Hematopoietic multipotent progenitor cell treated with erythropoietin and hydrocortisone succinate and interleukin-3 and kit ligand, for 8 days (in vitro differentiated cells): Measurements from ENCODE around the gene PRUNE2.

ENCODE experiments used
- DNase-seq: peaks from one replicate; pipeline ENCODE4 v3.0.0-alpha.2; 2015

Gene PRUNE2

GRCh38 chr9:76654051-76654461 lies 251.9 kb downstream of the PRUNE2 start:
- DNase-seq: no peak

GRCh38 chr9:76652894-76653293 lies 253.0 kb downstream of the PRUNE2 start:
- DNase-seq: peak; percentile 47

- DNase-seq: no peak
These were observed 254.7 kb downstream of the PRUNE2 start for GRCh38 chr9:76651119-76651705.

GRCh38 chr9:76650692-76651091 lies 255.2 kb downstream of the PRUNE2 start:
- DNase-seq: no peak

- DNase-seq: no peak
These were observed 256.0 kb downstream of the PRUNE2 start for GRCh38 chr9:76649894-76650293.

- peak; percentile 68 for DNase-seq
These were observed 259.7 kb downstream of the PRUNE2 start for GRCh38 chr9:76646249-76646648.

- no peak for DNase-seq
These were observed 261.2 kb downstream of the PRUNE2 start for GRCh38 chr9:76644647-76645250.

GRCh38 chr9:76644171-76644570 lies 261.7 kb downstream of the PRUNE2 start:
- DNase-seq: no peak

- no peak for DNase-seq
These were observed 262.4 kb downstream of the PRUNE2 start for GRCh38 chr9:76643399-76644117.

- no peak for DNase-seq
These were observed 263.2 kb downstream of the PRUNE2 start for GRCh38 chr9:76642701-76643209.

GRCh38 chr9:76642074-76642473 lies 263.8 kb downstream of the PRUNE2 start:
- DNase-seq: no peak

- no peak for DNase-seq
These were observed 267.9 kb downstream of the PRUNE2 start for GRCh38 chr9:76638001-76638400.

GRCh38 chr9:76637416-76637815 lies 268.5 kb downstream of the PRUNE2 start:
- DNase-seq: no peak

GRCh38 chr9:76634356-76635054 lies 271.4 kb downstream of the PRUNE2 start:
- DNase-seq: peak; percentile 72

GRCh38 chr9:76630916-76631315 lies 275.0 kb downstream of the PRUNE2 start:
- DNase-seq: peak; percentile 99

GRCh38 chr9:76629205-76629990 lies 276.5 kb downstream of the PRUNE2 start:
- peak; percentile 89 for DNase-seq

GRCh38 chr9:76628155-76628554 lies 277.8 kb downstream of the PRUNE2 start:
- DNase-seq: no peak

- no peak for DNase-seq
These were observed 278.9 kb downstream of the PRUNE2 start for GRCh38 chr9:76626980-76627379.

GRCh38 chr9:76626141-76626540 lies 279.8 kb downstream of the PRUNE2 start:
- peak; percentile 78 for DNase-seq

- DNase-seq: no peak
These were observed 281.4 kb downstream of the PRUNE2 start for GRCh38 chr9:76624391-76625048.

GRCh38 chr9:76620996-76621395 lies 284.9 kb downstream of the PRUNE2 start:
- DNase-seq: peak; percentile 22

- DNase-seq: no peak
These were observed 285.3 kb downstream of the PRUNE2 start for GRCh38 chr9:76620581-76620980.
